ENCODE results near the gene NUP214.
"Not testable (repeated sequence)": the region's sequence is repeated elsewhere in the genome, so short reads cannot be mapped to it uniquely, and the experiment has no call there.

The NUP214 gene

DNA sequence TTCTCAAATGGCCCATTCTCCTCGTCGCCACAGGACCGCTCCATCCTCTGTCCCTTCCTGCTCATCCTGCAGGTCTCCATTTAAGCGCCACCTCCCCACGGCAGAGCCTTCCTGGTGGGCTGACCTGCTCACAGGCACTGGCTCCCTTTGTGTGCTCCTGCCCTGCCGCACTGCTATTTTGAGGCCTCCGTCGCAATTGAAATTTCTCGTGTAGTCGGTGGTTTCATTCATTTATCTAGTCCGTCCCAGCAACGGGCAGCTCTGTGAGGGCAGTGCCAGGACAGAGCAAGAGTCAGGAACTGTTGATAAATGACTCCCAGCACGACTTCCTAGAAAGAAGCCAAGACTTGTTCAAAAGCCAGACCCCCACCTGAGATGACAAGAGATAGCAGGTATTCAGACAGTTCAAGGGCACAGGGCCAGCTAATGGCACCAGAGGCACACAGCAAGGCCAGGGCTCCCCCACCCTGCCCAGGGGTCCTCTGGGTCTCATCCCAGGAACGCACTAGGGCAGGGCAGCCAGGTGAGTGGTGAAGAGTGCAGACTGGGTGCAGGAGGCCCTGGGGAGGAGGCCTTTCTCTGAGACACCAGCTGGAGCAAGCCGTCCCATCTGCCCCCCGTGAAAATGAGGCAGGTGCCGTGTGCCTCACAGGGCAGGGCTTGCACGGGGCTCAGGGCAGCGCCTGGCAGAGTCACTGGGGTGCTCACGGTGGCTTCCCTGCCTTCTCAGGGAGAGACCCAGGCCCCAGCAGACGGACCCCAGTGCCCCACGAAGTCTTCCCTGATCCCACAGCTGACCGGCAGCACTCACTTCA, 114.0 kb downstream of the NUP214 start:
- no peak for TF ChIP-seq JUND (IDR thresholded peaks at IDR 0.05; ENCODE audit: low read depth)
- no peak for DNase-seq (ENCODE audit: low read depth in 1 of 2, low spot score in 1 of 2)
- in situ Hi-C loops (cut with HindIII; ENCODE audit: low pct_unique_long_range_greater_than_20kb, low sequenced_read_pairs): no loop called here

DNA sequence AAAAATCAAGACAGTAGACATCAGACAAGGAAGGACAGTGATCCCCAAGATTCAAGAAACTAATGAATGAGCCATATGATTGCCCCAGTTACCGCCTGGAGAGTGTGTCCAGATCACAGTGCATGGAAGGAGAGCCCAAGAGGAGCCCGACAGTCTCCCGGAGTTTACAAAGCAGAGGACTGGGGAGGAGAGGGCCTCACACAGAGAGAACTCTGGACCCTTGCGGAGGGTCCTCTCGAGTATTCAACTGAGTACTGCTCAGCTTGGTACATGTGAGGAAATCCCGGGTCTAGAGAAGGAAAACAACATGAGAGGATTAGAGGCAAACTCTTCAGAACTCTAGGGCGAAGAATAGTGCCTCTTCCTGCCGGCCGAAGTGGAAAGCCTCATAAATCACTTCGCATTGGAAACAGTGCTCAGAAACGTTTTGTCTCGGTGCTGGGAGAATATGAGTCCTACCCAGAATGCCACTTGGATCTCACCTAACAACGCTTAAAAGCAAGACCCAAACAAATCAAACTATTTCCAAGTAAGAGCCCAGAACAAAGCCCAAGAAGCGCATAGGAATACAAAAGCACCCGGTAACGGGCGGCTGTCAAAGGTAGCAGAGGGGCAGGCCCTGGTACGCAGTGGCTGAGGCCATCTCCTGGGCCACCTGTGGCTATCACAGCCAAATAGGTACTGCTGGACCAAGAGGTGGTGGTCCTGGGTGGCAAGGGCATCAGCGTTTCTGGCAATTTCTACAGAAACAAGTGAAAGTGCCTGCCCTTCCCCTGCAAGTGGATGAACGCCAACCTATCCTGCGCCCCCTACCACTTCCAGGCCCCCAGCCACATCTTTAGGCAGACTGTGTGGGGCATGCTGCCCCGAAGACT, 114.9 kb downstream of the NUP214 start:
- no peak for DNase-seq (ENCODE audit: low read depth in 1 of 2, low spot score in 1 of 2)
- no peak for TF ChIP-seq JUND (IDR thresholded peaks at IDR 0.05; ENCODE audit: low read depth)
- in situ Hi-C loops (cut with HindIII; ENCODE audit: low pct_unique_long_range_greater_than_20kb, low sequenced_read_pairs): no loop called here

DNA sequence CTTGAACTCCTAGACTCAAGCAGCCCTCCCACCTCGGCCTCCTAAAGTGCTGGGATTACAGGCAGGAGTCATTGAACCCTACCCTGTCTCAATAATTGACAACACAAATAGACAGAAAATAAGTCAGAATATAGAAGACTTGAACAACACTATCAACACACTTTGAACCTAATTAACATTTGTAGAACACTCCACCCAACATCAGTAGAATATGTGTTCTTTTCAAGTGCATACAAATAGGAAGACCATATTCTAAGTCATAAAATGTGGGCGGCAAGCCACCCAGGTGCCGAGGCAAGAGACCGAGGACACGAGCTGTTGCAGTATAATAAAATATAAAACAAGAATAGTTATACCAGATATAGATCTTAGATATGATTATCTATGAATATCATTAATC, 118.9 kb downstream of the NUP214 start:
- in situ Hi-C loops (cut with HindIII; ENCODE audit: low pct_unique_long_range_greater_than_20kb, low sequenced_read_pairs): not testable (repeated sequence)

DNA sequence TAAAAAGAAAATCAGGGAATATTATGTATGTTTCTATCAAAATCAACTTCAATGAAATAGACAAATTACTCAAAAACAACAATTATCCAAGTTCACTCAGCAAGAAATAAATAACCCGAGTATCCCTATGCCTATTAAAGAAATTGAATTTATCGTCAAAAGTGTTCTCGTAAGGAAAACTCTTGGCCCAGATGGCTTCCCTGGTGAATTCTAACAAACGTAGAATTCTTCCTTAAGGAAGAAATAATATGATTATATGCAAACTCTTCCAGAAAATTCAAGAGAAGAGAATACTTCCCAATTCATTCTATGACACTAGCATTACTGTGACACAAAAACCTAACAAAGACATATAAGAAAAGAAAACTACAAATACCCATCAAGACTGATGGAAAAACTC, 121.2 kb downstream of the NUP214 start:
- in situ Hi-C loops (cut with HindIII; ENCODE audit: low pct_unique_long_range_greater_than_20kb, low sequenced_read_pairs): no loop called here
- DNase-seq (ENCODE audit: low read depth in 1 of 2, low spot score in 1 of 2): no peak
- no peak for TF ChIP-seq JUND (IDR thresholded peaks at IDR 0.05; ENCODE audit: low read depth)

More for the DNA sequence above, 118.9 kb downstream of the NUP214 start:
- DNase-seq (ENCODE audit: low read depth in 1 of 2, low spot score in 1 of 2): not testable (repeated sequence)

DNA sequence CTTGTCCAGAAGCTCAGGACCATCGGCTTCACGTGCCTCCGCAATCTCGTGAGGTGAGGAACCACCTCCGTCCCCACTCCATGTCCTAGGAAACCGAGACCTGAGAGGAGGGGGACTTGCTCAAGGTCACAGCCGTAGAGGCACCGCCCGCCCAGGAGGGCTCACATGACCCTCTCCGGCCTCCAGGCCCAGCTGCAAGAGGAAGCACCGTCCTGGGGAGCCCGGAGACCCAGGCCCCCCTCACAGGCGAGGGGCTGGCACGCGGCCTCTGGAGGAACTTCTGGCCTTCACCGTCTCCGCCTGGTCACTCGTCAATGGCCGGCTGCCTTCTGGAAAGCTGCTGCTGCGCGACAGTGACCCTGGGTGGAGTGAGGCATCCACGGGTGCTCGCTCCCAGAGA, 126.7 kb downstream of the NUP214 start:
- in situ Hi-C loops (cut with HindIII; ENCODE audit: low pct_unique_long_range_greater_than_20kb, low sequenced_read_pairs): no loop called here
- no peak for TF ChIP-seq JUND (IDR thresholded peaks at IDR 0.05; ENCODE audit: low read depth)

DNA sequence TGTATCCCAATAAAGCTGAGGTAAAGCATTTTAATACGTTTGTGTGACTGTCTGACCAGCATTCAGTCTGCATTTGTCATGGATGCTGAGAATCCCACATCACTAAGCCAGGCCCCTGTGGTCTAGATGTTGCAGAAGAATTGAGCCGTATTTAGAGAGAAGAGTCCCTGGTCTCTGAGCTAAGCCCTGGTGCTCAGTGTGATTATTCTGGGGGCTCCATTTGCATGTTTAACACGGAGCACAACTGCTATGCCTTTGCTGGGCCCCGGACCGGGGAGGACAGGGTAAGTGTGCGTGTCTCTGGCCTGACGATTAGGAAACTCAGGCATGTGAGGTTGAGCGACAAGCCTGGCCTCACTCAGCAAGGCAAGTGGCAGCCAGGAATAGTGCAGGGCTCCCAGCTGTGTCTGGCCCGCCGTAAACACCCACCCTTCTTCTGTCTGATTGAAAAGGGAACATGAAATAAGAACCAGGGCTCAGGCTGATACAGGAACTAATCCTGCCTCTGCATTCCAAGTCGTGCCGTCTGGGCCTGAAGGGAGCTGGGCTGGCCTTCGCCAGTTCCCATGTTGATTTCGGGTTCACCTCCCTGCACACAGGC, 128.6 kb downstream of the NUP214 start:
- in situ Hi-C loops (cut with HindIII; ENCODE audit: low pct_unique_long_range_greater_than_20kb, low sequenced_read_pairs): no loop called here
- TF ChIP-seq JUND (IDR thresholded peaks at IDR 0.05; ENCODE audit: low read depth): no peak
- no peak for DNase-seq (ENCODE audit: low read depth in 1 of 2, low spot score in 1 of 2)

More for the DNA sequence above, 126.7 kb downstream of the NUP214 start:
- no peak for DNase-seq (ENCODE audit: low read depth in 1 of 2, low spot score in 1 of 2)

DNA sequence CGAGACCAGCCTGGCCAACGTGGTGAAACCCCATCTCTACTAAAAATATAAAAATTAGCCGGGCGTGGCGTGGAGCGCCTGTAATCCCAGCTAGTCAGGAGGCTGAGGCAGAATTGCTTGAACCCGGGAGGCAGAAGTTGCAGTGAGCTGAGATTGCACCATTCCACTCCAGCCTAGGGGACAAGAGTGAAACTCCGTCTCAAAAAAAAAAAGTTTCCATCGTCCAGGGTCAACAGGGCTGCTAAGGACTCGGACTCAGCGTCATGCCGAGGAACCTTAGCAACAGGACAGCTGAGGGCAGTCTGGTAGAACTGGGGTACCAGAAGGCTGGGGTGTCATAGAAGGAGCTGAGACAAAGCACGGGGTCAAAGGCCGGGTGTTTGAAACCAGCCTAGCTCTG, 129.2 kb downstream of the NUP214 start:
- no peak for DNase-seq (ENCODE audit: low read depth in 1 of 2, low spot score in 1 of 2)
- TF ChIP-seq JUND (IDR thresholded peaks at IDR 0.05; ENCODE audit: low read depth): no peak
- in situ Hi-C loops (cut with HindIII; ENCODE audit: low pct_unique_long_range_greater_than_20kb, low sequenced_read_pairs): no loop called here

DNA sequence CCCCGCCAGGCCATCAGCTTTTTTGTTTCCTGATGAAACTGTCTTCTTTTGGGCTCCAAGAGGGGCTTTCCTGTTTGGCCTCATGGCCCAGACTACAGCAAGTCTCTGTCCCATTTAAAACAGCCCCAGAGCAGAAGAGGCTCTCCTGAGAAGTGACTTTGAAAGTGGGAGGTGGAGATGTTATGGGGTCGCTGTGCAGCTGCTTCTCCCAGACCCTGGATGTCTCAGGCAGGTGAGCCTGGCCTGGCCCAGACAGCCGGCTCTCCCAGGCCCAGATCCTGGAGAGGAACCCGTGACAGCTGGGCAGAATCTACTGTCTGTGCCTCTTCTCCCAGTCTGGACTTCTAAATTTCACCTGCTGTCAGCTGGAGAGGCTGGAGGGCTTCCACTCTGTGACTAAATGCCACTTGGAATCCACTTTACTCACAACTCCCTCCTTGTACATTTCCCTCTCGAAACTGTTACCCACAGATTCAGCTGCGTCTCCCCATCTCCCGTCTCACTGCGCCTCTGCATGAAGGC, 130.4 kb downstream of the NUP214 start:
- DNase-seq (ENCODE audit: low read depth in 1 of 2, low spot score in 1 of 2): no peak
- TF ChIP-seq JUND (IDR thresholded peaks at IDR 0.05; ENCODE audit: low read depth): no peak
- in situ Hi-C loops (cut with HindIII; ENCODE audit: low pct_unique_long_range_greater_than_20kb, low sequenced_read_pairs): no loop called here

DNA sequence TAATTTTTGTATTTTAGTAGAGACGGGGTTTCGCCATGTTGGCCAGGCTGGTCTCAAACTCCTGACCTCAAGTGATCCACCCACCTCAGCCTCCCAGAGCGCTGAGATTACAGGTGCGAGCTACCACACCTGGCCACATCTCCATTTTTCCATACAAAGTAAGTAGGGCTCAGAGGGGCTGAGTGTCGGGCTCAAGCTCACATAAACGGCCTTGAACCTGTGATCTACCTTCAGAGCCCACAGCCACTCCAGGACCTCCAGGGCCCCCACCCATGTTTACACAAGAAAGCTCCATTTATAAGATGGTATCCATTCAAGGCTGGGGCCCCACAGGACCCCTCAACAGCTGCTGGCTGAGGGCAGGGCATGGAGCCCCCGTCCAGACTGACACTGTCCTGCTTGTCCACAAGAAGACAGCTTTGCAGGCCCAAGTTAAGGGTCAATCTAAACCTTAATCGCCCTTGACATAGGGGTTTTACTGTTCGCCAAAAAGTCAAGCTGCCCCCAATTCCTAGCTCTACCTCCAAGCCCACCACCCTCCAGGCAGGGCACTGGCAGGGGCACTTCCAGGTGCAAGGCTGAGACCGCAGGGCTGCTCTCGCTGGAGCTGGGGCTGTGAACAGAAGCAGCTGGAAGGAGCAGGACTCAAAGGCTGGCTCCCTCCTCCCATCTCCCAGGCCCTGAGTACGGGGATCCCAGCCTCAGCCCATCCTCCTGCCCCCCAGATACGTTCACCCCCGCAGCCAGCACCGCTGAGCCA, 132.1 kb downstream of the NUP214 start:
- no peak for DNase-seq (ENCODE audit: low read depth in 1 of 2, low spot score in 1 of 2)
- in situ Hi-C loops (cut with HindIII; ENCODE audit: low pct_unique_long_range_greater_than_20kb, low sequenced_read_pairs): no loop called here
- TF ChIP-seq JUND (IDR thresholded peaks at IDR 0.05; ENCODE audit: low read depth): no peak

DNA sequence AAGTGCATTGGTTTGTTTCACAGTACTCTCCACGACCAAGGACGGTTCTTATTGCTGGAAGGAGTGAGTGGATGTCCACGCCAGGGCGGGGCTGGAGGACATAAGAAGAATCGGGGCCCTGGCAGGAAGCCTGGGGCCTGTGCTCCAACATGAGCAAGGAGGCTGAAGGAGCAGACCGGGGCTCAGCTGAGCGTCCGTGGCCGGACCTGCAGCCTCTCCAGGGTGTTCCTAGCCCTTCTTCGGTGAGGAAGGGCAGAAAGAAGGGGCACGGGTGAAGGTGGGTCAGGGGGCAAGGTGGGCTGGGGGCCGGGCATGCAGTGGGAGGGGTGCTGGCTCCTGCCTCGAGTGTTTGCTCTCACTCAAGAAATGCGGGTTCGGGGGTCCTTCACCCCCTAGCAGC, 132.8 kb downstream of the NUP214 start:
- in situ Hi-C loops (cut with HindIII; ENCODE audit: low pct_unique_long_range_greater_than_20kb, low sequenced_read_pairs): no loop called here
- no peak for DNase-seq (ENCODE audit: low read depth in 1 of 2, low spot score in 1 of 2)
- TF ChIP-seq JUND (IDR thresholded peaks at IDR 0.05; ENCODE audit: low read depth): no peak

DNA sequence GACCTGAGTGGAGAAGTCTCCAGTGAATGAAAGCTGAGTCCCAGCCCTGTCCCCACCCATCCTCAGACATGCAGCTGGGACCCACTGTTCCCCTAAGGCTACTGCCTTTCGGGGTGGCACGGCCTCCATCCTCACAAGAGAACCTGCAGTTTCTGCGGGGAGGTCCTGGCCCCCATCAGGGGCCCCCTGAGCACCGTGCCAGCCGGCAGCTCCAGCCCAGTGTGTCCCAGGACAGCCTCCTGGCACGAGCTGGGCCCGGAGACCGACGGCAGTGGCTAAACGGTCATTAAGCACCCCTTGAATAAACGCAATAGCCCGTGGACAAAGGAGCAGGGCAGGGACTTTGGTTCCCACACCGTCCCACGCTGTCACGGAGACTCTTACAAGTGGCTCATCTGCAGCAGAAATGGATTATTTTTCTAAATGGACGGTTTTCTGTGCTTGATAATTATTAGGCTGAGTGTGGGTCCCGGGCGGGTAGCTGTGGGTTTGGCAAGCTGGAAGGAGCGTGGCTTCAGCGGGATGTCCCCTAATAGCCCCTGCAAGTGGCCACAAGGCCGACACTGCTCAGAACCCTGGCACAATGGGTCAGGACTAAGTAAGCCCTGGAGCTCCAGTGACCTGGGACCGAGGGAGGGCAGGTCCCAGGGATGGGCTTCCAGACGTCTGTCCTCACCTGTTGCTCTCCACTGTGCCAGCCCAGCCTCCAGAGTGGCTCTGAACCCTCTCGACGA, 133.5 kb downstream of the NUP214 start:
- no peak for DNase-seq (ENCODE audit: low read depth in 1 of 2, low spot score in 1 of 2)
- TF ChIP-seq JUND (IDR thresholded peaks at IDR 0.05; ENCODE audit: low read depth): no peak
- in situ Hi-C loops (cut with HindIII; ENCODE audit: low pct_unique_long_range_greater_than_20kb, low sequenced_read_pairs): no loop called here
